ENCODE results near the gene ENTR1.
A peak's percentile ranks its signal among the peaks of the same experiment; 100 is the strongest.

ENTR1 gene

DNA sequence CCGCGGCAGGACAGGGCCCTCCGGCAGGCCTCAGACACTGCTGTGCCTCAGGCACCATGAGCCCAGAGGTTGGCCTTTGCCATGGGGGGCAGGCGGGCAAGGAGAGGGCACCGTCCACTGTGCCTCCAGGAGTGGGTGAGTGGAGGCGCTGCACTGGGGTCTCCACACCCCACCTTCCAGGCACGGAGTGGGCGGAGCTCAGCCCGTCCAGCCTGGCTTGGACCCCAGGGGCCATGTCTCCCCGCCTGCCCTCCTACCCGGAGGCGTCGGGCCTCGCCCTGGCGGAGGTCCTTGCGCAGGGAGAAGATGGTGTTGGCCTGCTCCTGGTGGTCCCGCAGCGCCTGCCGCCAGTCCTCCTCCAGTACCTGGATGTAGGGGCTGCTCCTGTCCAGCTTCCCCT is 40.4 kb downstream of the ENTR1 start:
- Histone ChIP-seq H3K9me3 (ENCODE audit: insufficient read depth, low read depth, low read length) (no peaks in the 10 kb centered on the region), H3K9ac (ENCODE audit: low read depth, low read length) (no peak overlapping the region), H3K27me3 (ENCODE audit: insufficient read depth, low read length) (no peaks in the 10 kb centered on the region), H3K4me3 (ENCODE audit: low read length) (no peak overlapping the region), H3K4me1 (ENCODE audit: insufficient read depth, low read length) (no peaks in the 10 kb centered on the region), H3K36me3 (ENCODE audit: insufficient read depth, low read depth, low read length) (no peaks in the 10 kb centered on the region), H3K27ac (ENCODE audit: low read length) (no peak overlapping the region)

- Histone ChIP-seq H3K4me1 (ENCODE audit: insufficient read depth, low read length) (no peaks in the 10 kb centered on the region), H3K36me3 (ENCODE audit: insufficient read depth, low read depth, low read length) (no peaks in the 10 kb centered on the region), H3K9me3 (ENCODE audit: insufficient read depth, low read depth, low read length) (no peaks in the 10 kb centered on the region), H3K27ac (ENCODE audit: low read length) (no peak overlapping the region), H3K27me3 (ENCODE audit: insufficient read depth, low read length) (no peaks in the 10 kb centered on the region), H3K4me3 (ENCODE audit: low read length) (no peak overlapping the region), H3K9ac (ENCODE audit: low read depth, low read length) (no peak overlapping the region)
Observed at GRCh38 chr9:136368190-136368589, 42.2 kb downstream of the ENTR1 start.

DNA sequence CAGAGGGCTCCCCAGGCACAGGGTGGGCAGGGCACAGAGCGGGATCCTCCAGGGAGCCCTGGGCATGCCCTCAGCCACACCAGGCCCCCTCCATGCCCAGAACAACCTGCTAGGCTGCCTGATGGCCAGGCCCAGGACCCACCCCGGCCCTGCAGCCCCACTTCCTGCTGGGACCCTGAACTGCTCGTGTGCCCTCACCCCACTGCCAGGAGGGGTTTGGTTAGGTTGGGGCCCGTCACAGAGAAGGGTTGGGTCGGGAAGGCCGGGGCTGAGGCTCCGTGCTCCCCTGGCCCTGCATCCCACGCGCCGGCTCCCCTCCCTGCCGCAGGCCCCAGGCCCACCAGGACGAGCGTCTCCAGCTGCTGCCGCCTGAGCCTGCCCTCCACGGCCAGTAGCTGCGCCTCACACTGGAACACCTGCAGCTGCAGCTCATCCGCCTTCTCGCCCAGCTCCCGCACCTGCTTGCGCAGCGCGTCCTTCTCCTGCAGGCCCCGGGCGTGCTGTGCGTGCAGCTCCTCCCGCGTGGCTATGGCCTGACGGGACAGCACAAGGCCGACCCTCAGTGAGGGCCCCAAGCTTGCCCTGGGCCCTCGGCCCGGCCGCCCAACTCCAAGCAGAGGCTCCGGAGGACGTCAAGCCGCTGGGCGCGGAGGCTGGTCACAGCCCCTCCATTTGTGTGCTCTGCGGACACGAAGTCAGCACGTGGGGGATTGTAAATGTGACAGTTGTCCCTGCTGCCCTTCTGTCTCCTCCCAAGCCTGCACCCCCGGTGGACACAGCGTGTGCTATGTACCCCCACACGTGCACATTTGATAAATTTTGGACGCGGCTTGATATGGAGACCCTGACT is 42.9 kb downstream of the ENTR1 start:
- Histone ChIP-seq H3K9ac (ENCODE audit: low read depth, low read length) (no peak overlapping the region), H3K4me1 (ENCODE audit: insufficient read depth, low read length) (no peaks in the 10 kb centered on the region)

DNA sequence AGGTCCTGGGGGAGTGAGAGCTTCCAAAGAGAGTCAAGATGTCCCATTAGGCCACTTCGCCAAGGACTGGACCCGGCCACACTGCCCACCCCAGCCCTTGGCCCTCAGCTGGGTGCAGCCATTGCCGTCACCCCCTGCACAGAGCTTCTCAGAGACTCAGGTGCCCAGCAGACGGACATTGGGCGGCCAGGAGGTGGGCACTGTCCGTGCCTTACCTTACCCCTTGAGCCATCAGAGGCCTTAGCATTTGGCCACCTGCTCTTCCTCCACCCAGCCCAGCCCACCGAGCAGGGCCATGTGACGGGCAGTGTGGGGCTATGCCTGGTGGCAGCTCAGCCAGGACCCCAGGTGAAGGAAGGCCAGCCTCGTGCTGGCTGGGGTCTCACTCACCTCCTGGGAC is 43.6 kb downstream of the ENTR1 start:
- Histone ChIP-seq H3K9ac (ENCODE audit: low read depth, low read length) (no peak overlapping the region), H3K4me1 (ENCODE audit: insufficient read depth, low read length) (no peaks in the 10 kb centered on the region), H3K4me3 (ENCODE audit: low read length) (no peak overlapping the region), H3K27ac (ENCODE audit: low read length) (no peak overlapping the region), H3K36me3 (ENCODE audit: insufficient read depth, low read depth, low read length) (no peaks in the 10 kb centered on the region), H3K27me3 (ENCODE audit: insufficient read depth, low read length) (no peaks in the 10 kb centered on the region), H3K9me3 (ENCODE audit: insufficient read depth, low read depth, low read length) (no peaks in the 10 kb centered on the region)

More for the DNA sequence above, 42.9 kb downstream of the ENTR1 start:
- no peak overlapping the region for H3K27ac ChIP-seq (ENCODE audit: low read length)
- no peaks in the 10 kb centered on the region for H3K9me3 ChIP-seq (ENCODE audit: insufficient read depth, low read depth, low read length)
- H3K36me3 ChIP-seq (ENCODE audit: insufficient read depth, low read depth, low read length), result no peaks in the 10 kb centered on the region
- H3K27me3 ChIP-seq (ENCODE audit: insufficient read depth, low read length), result no peaks in the 10 kb centered on the region
- no peak overlapping the region for H3K4me3 ChIP-seq (ENCODE audit: low read length)

- Histone ChIP-seq H3K4me1 (ENCODE audit: insufficient read depth, low read length) (no peaks in the 10 kb centered on the region), H3K27me3 (ENCODE audit: insufficient read depth, low read length) (no peaks in the 10 kb centered on the region), H3K9ac (ENCODE audit: low read depth, low read length) (no peak overlapping the region), H3K36me3 (ENCODE audit: insufficient read depth, low read depth, low read length) (peaks cover 6% of the 10 kb centered on the region; the same call in 1 of the 2 replicates), H3K9me3 (ENCODE audit: insufficient read depth, low read depth, low read length) (no peaks in the 10 kb centered on the region), H3K4me3 (ENCODE audit: low read length) (no peak overlapping the region), H3K27ac (ENCODE audit: low read length) (no peak overlapping the region)
Observed at GRCh38 chr9:136365775-136366222, 44.6 kb downstream of the ENTR1 start.

- Histone ChIP-seq H3K27me3 (ENCODE audit: insufficient read depth, low read length) (no peaks in the 10 kb centered on the region), H3K4me3 (ENCODE audit: low read length) (no peak overlapping the region), H3K27ac (ENCODE audit: low read length) (no peak overlapping the region), H3K4me1 (ENCODE audit: insufficient read depth, low read length) (no peaks in the 10 kb centered on the region), H3K36me3 (ENCODE audit: insufficient read depth, low read depth, low read length) (peaks cover 6% of the 10 kb centered on the region; the same call in 1 of the 2 replicates), H3K9ac (ENCODE audit: low read depth, low read length) (no peak overlapping the region), H3K9me3 (ENCODE audit: insufficient read depth, low read depth, low read length) (no peaks in the 10 kb centered on the region)
Observed at GRCh38 chr9:136364942-136365774, 45.3 kb downstream of the ENTR1 start.

DNA sequence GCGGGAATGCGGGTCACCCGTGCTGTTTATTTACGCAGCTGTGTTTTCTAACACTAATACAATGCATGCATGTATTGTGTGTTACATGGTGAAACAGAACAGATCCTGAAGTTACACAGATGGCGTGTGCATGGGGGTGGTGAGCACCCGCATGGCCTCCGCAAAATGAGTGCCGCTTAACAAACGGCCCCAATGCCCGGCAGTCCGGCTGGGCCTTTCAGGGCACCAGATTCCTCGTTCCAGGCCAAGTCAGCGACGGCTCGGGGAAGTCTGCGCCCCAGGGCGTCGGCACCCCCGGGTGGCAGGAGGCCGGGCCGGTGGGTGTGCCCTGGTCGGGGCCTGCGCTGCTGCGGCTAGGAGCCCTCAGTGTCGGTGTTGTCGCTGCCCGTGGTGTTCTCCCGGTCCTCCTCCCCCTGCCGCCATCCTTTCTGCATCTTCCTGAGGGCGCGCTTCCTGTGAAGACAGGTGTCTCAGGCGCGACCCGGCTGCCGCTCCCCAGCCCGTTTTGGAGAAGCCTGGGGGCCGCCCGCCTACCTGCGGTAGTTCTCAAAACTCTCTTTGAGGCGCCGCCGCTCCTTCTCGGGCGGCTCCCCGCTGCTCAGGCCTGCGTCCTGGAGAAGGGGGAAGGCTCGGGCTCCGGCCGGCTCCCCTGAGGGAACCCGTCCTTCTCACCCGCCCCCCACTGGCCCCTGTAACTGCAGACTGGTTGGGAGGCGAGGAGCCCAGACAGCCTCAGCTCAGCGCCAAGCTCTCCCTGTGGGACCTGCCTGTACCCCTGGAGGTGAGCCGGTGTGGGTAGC is 46.3 kb downstream of the ENTR1 start:
- peaks cover 6% of the 10 kb centered on the region; the same call in 1 of the 2 replicates for H3K36me3 ChIP-seq (ENCODE audit: insufficient read depth, low read depth, low read length)
- H3K9ac ChIP-seq (ENCODE audit: low read depth, low read length), result no peak overlapping the region
- no peaks in the 10 kb centered on the region for H3K27me3 ChIP-seq (ENCODE audit: insufficient read depth, low read length)
- no peak overlapping the region; the same call in 1 of the 2 replicates for H3K4me3 ChIP-seq (ENCODE audit: low read length)
- no peaks in the 10 kb centered on the region for H3K9me3 ChIP-seq (ENCODE audit: insufficient read depth, low read depth, low read length)
- no peak overlapping the region for H3K27ac ChIP-seq (ENCODE audit: low read length)
- no peaks in the 10 kb centered on the region for H3K4me1 ChIP-seq (ENCODE audit: insufficient read depth, low read length)

DNA sequence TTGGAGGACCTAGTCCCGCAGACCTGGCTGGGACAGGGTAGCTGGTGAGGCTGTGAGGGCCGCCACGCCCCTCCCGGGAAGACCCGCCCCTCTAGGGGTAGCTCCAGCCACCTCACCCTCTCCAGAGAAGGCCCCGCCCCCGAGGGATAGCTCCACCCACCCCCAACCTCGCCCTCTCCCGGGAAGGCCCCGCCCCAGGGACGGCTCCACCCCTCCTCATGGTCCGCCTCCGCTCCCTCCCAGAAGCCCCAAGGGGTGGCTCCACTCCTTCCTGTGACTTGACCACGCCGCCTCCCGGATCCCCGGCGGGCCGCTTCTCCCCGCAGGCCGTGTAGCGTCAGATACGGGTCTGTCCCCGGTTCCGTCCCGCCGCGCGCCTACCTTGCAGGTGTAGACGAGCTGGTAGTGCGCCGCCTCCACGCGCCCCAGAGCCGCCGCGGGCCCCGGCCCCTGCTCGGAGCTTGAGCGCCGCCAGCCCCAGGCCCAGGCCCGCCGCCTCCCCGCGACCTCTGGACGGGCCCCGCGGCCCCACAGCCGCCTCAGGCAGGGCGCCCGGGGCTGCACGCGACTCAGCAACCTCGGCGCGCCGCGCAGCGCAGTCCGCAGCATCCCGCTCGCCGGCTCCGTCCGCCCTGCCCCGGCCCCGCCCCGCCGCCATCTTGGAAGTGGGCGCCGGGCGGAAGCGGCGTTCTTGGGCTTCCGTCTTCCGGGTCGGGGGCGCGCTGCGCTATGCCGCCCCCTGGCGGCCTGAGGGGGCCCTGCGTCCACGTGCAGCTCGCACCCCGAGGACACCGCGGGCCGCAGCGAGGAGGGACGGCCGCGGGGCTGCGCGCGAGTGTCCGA is 47.1 kb downstream of the ENTR1 start, which contains the start of gene DNLZ:
Gene DNLZ (minus strand): TSS at position 639 of the 843 bp plus-strand sequence. CDS start 30 bp downstream, at position 609.
- Histone ChIP-seq H3K4me1 (ENCODE audit: insufficient read depth, low read length) (no peaks in the 10 kb centered on the region), H3K36me3 (ENCODE audit: insufficient read depth, low read depth, low read length) (peaks cover 6% of the 10 kb centered on the region; the same call in 1 of the 2 replicates), H3K27ac (ENCODE audit: low read length) (no peak within 1 kb of the TSS)

DNA sequence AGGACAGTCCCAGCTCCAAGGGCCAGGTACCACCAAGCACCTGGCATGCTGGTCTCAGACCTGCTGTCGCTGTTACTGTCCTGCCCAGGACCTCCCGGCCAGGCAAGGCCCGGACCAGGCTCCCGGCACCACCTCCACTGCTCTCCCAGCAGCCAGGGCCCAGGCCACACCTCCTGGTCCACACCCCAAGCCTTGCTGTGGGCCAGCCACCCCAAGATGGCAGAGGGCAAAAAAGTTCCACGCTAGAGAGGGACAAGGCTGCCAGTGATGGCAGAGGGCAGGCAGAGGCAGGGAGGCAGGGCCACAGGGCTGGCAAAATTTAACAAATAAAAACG is 48.0 kb downstream of the ENTR1 start:
- H3K4me3 ChIP-seq (ENCODE audit: low read length), result peak overlapping the region; percentile 51
- H3K36me3 ChIP-seq (ENCODE audit: insufficient read depth, low read depth, low read length), result peaks cover 6% of the 10 kb centered on the region; the same call in 1 of the 2 replicates
- no peak overlapping the region for H3K9ac ChIP-seq (ENCODE audit: low read depth, low read length)
- H3K9me3 ChIP-seq (ENCODE audit: insufficient read depth, low read depth, low read length), result no peaks in the 10 kb centered on the region
- no peaks in the 10 kb centered on the region for H3K4me1 ChIP-seq (ENCODE audit: insufficient read depth, low read length)
- no peaks in the 10 kb centered on the region for H3K27me3 ChIP-seq (ENCODE audit: insufficient read depth, low read length)
- H3K27ac ChIP-seq (ENCODE audit: low read length), result no peak overlapping the region

More for the DNA sequence above, 47.1 kb downstream of the ENTR1 start, which contains the start of gene DNLZ:
- Histone ChIP-seq H3K9me3 (ENCODE audit: insufficient read depth, low read depth, low read length) (no peaks in the 10 kb centered on the region), H3K27me3 (ENCODE audit: insufficient read depth, low read length) (no peaks in the 10 kb centered on the region), H3K4me3 (ENCODE audit: low read length) (peak within 1 kb of the TSS; percentile 71), H3K9ac (ENCODE audit: low read depth, low read length) (peak within 1 kb of the TSS; percentile 73; the same call in 1 of the 2 replicates)

DNA sequence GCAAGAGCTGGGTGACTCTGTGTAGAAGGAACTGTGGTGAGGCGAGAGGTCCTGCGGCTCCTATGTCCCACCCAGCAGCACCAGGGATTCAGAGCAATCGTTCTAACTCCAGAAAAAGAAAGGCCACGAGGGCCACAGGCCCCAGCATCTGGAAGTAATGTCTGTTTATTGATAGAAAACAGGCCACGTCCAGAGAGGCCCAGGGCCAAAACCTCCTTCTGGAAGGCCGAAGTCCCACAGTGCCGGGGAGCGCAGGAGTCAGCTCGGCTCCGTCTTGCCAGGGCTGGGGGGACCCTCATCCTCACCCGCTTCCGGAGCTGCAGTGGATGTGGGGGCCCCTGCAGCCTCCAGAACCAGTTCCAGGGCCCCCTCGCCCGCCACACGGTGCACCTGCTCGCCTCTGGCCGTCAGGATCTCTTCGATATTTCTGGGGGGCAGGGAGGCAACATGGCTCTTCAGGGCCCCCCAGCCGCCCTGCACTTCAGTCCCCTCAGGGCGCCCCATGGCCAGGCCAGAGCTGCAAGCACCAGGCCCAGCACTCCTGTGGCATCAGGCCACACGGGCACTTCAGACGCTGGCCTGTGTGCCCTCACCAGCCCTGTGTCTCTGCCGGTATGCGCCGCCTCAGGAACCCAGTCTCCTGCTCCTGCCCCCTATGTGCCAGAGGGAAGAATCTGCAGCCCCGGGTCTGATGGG is 48.5 kb downstream of the ENTR1 start:
- Histone ChIP-seq H3K27me3 (ENCODE audit: insufficient read depth, low read length) (no peaks in the 10 kb centered on the region), H3K36me3 (ENCODE audit: insufficient read depth, low read depth, low read length) (peaks cover 6% of the 10 kb centered on the region; the same call in 1 of the 2 replicates), H3K27ac (ENCODE audit: low read length) (no peak overlapping the region), H3K9ac (ENCODE audit: low read depth, low read length) (no peak overlapping the region), H3K4me3 (ENCODE audit: low read length) (no peak overlapping the region), H3K4me1 (ENCODE audit: insufficient read depth, low read length) (no peaks in the 10 kb centered on the region), H3K9me3 (ENCODE audit: insufficient read depth, low read depth, low read length) (no peaks in the 10 kb centered on the region)

Measured in iPS-20b (cell line).